ENCODE data around the gene ELOVL7. TPM values are rescaled to one million over a fixed set of nuclear protein-coding genes. Genes with fewer than 3 reads are reported as not detected.

The ELOVL7 gene
- total RNA-seq, 2 experiments from 2014 or later: 0.69 to 0.85 TPM

Other genes with a start within 250 kb of the ELOVL7 start
- 10 to 100 TPM; 34.2 to 40.3 TPM for gene DEPDC1B, start 144.1 kb downstream of the ELOVL7 start, total RNA-seq
- gene ERCC8, start 100.8 kb upstream of the ELOVL7 start, total RNA-seq: 10 to 100 TPM in 1 of 2 experiments, 1 to 10 TPM in 1; 9.0 to 12.5 TPM
- gene NDUFAF2, start 100.9 kb upstream of the ELOVL7 start, total RNA-seq: 10 to 100 TPM; 39.3 to 46.6 TPM

Data from activated CD4-positive, alpha-beta T cell treated with anti-CD3 and anti-CD28 coated beads for 36 hours (primary cell).